ENCODE measurements around the gene ALLC. TPM values are rescaled to one million over a fixed set of nuclear protein-coding genes. Genes with fewer than 3 reads are reported as not detected.
"Not testable (repeated sequence)": the region's sequence is repeated elsewhere in the genome, so short reads cannot be mapped to it uniquely, and the experiment has no call there.

The ALLC gene
- total RNA-seq, 1 experiment from 2014 or later, result not detected

DNA sequence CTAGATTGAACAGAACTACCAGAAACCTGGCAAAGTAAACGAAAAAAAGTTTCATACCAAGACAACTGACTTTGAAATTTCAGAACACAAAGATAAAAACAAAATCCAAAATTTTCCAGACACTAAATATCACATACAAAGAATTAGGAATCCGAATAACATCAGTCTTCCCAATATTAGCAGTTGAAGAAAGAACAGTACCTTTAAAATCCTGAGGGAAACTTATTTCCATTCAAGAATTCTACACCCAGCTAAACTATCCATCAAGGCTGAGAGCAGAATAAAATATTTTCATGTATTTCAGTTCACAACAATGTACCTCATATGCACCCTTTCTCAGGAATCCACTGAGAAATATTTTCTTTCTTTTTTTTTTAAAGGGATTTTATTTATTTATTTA, 43.3 kb upstream of the ALLC start:
- not testable (repeated sequence) for H3K4me2 ChIP-seq (ENCODE audit: low read depth, low read length, poor library complexity, severe bottlenecking); DNase-seq; H2AFZ ChIP-seq (ENCODE audit: low read length); H3K27me3 ChIP-seq (ENCODE audit: low read length); H3K9ac ChIP-seq (ENCODE audit: low read length); H3K4me1 ChIP-seq (ENCODE audit: low read length); H3K27ac ChIP-seq (ENCODE audit: low read length); H3K4me3 ChIP-seq (ENCODE audit: low read length); H3K9me3 ChIP-seq (ENCODE audit: low read length); H4K20me1 ChIP-seq (ENCODE audit: insufficient read depth, low read depth, low read length); H3K36me3 ChIP-seq (ENCODE audit: insufficient read depth, low read length); H3K9me2 ChIP-seq (replicated peaks; ENCODE audit: insufficient read depth, low read length); H3K79me2 ChIP-seq (ENCODE audit: low read length)

DNA sequence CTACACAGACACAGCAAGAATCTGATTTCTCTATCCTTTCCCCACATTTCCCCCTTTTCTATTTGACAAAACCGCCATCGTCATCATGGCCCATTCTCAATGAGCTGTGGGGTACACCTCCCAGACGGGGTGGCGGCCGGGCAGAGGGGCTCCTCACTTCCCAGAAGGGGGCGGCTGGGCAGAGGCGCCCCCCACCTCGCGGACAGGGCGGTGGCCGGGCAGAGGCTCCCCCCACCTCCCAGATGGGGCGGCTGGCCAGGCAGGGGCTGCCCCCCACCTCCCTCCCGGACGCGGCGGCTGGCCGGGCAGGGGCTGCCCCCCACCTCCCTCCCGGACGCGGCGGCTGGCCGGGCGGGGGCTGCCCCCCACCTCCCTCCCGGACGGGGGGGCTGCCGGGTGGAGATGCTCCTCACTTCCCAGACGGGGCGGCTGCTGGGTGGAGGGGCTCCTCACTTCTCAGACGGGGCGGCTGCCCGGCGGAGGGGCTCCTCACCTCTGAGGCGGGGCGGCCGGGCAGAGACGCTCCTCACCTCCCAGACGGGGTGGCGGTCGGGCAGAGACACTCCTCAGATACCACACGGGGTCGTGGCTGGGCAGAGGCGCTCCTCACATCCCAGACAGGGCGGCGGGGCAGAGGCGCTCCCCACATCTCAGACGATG, 42.3 kb upstream of the ALLC start:
- not testable (repeated sequence) for H3K27ac ChIP-seq (ENCODE audit: low read length); H3K9ac ChIP-seq (ENCODE audit: low read length); H3K27me3 ChIP-seq (ENCODE audit: low read length); H2AFZ ChIP-seq (ENCODE audit: low read length); H3K4me2 ChIP-seq (ENCODE audit: low read depth, low read length, poor library complexity, severe bottlenecking); H3K9me2 ChIP-seq (replicated peaks; ENCODE audit: insufficient read depth, low read length); H3K4me1 ChIP-seq (ENCODE audit: low read length); DNase-seq; H3K36me3 ChIP-seq (ENCODE audit: insufficient read depth, low read length); H3K4me3 ChIP-seq (ENCODE audit: low read length); H3K79me2 ChIP-seq (ENCODE audit: low read length); H3K9me3 ChIP-seq (ENCODE audit: low read length); H4K20me1 ChIP-seq (ENCODE audit: insufficient read depth, low read depth, low read length)

DNA sequence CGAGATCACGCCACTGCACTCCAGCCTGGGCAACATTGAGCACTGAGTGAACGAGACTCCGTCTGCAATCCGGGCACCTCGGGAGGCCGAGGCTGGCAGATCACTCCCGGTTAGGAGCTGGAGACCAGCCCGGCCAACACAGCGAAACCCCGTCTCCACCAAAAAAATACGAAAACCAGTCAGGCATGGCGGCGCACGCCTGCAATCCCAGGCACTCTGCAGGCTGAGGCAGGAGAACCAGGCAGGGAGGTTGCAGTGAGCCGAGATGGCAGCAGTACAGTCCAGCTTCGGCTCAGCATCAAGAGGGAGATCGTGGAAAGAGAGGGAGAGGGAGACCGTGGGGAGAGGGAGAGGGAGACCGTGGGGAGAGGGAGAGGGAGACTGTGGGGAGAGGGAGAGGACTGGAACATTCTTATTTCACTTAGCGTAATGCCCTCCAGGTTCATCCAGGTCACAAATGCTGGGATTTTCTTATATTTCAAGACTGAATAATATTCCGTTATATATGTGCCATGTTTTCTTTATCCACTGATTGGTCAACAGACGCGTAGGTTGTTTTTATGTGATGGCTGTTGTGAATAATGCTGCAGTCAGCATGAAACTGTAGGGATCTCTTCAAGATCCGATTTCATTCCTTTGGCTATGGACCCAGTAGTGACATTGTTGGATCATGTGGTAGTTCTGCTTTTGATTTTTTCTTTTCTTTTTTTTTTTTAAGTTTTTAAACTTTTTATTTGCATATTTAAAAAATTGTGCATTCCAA, 41.4 kb upstream of the ALLC start:
- H2AFZ ChIP-seq (ENCODE audit: low read length); H3K4me2 ChIP-seq (ENCODE audit: low read depth, low read length, poor library complexity, severe bottlenecking); H3K9me3 ChIP-seq (ENCODE audit: low read length); H3K27ac ChIP-seq (ENCODE audit: low read length); H3K9ac ChIP-seq (ENCODE audit: low read length); H3K79me2 ChIP-seq (ENCODE audit: low read length); H4K20me1 ChIP-seq (ENCODE audit: insufficient read depth, low read depth, low read length); H3K36me3 ChIP-seq (ENCODE audit: insufficient read depth, low read length); H3K4me3 ChIP-seq (ENCODE audit: low read length); H3K4me1 ChIP-seq (ENCODE audit: low read length); H3K27me3 ChIP-seq (ENCODE audit: low read length); DNase-seq; H3K9me2 ChIP-seq (replicated peaks; ENCODE audit: insufficient read depth, low read length): not testable (repeated sequence)

DNA sequence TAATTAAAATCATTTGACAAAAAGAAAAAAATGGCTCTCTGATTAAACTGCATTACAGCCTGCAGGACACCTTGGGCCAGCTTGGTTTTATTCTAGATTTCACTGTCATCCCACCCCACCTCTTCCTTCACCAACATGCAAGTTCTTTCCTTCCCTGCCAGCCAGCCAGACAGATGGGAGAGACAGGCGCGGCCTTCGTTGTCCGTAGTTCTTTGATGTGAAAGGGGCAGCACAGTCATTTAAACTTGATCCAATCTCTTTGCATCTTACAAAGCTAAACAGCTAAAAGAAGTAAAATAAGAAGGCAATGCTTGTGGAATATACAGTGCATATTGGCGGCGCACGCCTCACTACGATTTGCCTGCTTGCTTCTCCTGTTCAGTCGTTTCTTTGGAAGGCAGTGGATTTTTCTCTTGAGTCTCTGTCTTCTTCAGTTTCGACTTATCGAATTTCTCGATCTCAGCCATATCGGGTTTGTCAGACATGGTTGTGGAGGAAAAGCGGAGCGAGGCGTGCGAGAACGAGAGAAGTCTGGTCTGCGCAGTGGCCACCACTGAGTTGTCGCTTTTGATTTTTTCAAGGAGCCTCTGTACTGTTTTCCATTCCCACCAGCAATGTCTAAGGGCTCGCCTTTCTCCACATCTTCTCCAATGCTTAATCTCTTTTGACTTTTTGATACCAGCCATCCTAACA, 40.7 kb upstream of the ALLC start:
- H3K9me3 ChIP-seq (ENCODE audit: low read length), result no peaks in the 10 kb centered on the region
- DNase-seq, result no peak
- H3K4me1 ChIP-seq (ENCODE audit: low read length), result no peaks in the 10 kb centered on the region
- H3K27me3 ChIP-seq (ENCODE audit: low read length), result no peaks in the 10 kb centered on the region
- H2AFZ ChIP-seq (ENCODE audit: low read length), result no peak overlapping the region
- H3K27ac ChIP-seq (ENCODE audit: low read length), result no peak overlapping the region
- H4K20me1 ChIP-seq (ENCODE audit: insufficient read depth, low read depth, low read length), result no peaks in the 10 kb centered on the region
- H3K4me2 ChIP-seq (ENCODE audit: low read depth, low read length, poor library complexity, severe bottlenecking), result no peak overlapping the region
- no peaks in the 10 kb centered on the region for H3K9me2 ChIP-seq (replicated peaks; ENCODE audit: insufficient read depth, low read length)
- no peak overlapping the region for H3K9ac ChIP-seq (ENCODE audit: low read length)
- H3K79me2 ChIP-seq (ENCODE audit: low read length), result no peaks in the 10 kb centered on the region
- H3K36me3 ChIP-seq (ENCODE audit: insufficient read depth, low read length), result no peaks in the 10 kb centered on the region
- no peak overlapping the region for H3K4me3 ChIP-seq (ENCODE audit: low read length)

DNA sequence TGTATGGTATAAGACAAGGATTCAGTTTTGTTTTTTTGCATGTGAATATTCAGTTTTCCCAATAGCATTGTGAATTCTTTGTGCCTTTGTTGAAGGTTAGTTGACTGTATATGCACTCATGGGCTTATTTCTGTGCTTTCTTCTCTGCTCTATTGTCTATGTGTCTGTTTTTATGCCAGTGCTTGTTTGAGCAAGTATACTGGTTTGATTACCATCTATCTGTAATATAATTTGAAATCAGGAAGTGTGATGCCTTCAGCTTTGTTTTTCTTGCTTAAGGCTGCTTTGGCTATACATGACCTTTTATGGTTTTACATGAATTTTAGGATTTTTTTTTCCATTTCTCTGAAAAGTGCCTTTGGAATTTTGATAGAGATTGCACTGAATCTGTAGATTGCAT, 39.6 kb upstream of the ALLC start:
- no peaks in the 10 kb centered on the region for H4K20me1 ChIP-seq (ENCODE audit: insufficient read depth, low read depth, low read length)

DNA sequence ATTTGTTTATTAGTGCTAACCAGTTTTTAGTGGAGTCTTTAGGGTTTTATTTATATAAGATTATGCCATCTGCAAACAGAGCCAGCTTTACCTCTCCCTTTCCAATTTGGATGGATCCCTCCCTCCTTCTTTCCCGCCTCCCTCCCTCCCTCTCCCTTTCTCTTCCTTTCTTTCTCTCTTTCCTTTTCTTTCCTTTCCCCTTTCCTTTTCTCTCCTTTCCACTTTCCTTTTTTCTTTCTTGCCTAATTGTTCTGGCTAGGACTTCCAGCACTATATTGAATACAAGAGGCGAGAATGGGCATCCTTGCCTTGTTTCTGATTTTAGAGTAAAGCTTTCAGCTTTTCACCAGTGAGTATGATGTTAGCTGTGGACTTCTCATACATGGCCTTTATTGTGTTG, 39.0 kb upstream of the ALLC start:
- no peaks in the 10 kb centered on the region for H4K20me1 ChIP-seq (ENCODE audit: insufficient read depth, low read depth, low read length)
- H3K9me3 ChIP-seq (ENCODE audit: low read length), result no peaks in the 10 kb centered on the region
- no peak overlapping the region for H3K27ac ChIP-seq (ENCODE audit: low read length)
- no peak overlapping the region for H3K4me3 ChIP-seq (ENCODE audit: low read length)
- DNase-seq, result no peak
- H3K9ac ChIP-seq (ENCODE audit: low read length), result no peak overlapping the region
- H3K27me3 ChIP-seq (ENCODE audit: low read length), result no peaks in the 10 kb centered on the region
- H3K36me3 ChIP-seq (ENCODE audit: insufficient read depth, low read length), result no peaks in the 10 kb centered on the region
- H3K9me2 ChIP-seq (replicated peaks; ENCODE audit: insufficient read depth, low read length), result no peaks in the 10 kb centered on the region
- no peak overlapping the region for H2AFZ ChIP-seq (ENCODE audit: low read length)
- H3K4me1 ChIP-seq (ENCODE audit: low read length), result no peaks in the 10 kb centered on the region
- H3K79me2 ChIP-seq (ENCODE audit: low read length), result no peaks in the 10 kb centered on the region
- H3K4me2 ChIP-seq (ENCODE audit: low read depth, low read length, poor library complexity, severe bottlenecking), result no peak overlapping the region

More for the DNA sequence above, 39.6 kb upstream of the ALLC start:
- Histone ChIP-seq H3K27ac (ENCODE audit: low read length) (no peak overlapping the region), H3K4me1 (ENCODE audit: low read length) (no peaks in the 10 kb centered on the region), H3K9me3 (ENCODE audit: low read length) (no peaks in the 10 kb centered on the region), H3K9ac (ENCODE audit: low read length) (no peak overlapping the region), H3K79me2 (ENCODE audit: low read length) (no peaks in the 10 kb centered on the region), H3K36me3 (ENCODE audit: insufficient read depth, low read length) (no peaks in the 10 kb centered on the region), H3K4me3 (ENCODE audit: low read length) (no peak overlapping the region), H3K9me2 (replicated peaks; ENCODE audit: insufficient read depth, low read length) (no peaks in the 10 kb centered on the region), H2AFZ (ENCODE audit: low read length) (no peak overlapping the region), H3K4me2 (ENCODE audit: low read depth, low read length, poor library complexity, severe bottlenecking) (no peak overlapping the region), H3K27me3 (ENCODE audit: low read length) (no peaks in the 10 kb centered on the region)
- no peak for DNase-seq

DNA sequence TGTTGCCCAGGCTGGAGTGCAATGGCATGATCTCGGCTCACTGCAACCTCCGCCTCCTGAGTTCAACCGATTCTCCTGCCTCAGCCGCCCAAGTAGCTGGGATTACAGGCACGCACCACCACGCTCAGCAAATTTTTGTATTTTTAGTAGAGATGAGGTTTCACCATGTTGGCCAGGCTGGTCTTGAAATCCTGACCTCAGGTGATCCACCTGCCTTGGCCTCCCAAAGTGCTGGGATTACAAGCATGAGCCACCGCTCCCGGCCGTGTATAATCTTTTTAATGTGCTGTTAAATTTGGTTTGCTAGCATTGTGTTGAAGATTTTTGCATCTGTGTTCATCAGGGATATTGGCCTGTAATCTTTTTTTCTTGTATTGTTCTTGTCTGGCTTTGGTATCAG, 38.3 kb upstream of the ALLC start:
- not testable (repeated sequence) for H3K27me3 ChIP-seq (ENCODE audit: low read length); H2AFZ ChIP-seq (ENCODE audit: low read length); H3K79me2 ChIP-seq (ENCODE audit: low read length); H3K27ac ChIP-seq (ENCODE audit: low read length); H3K36me3 ChIP-seq (ENCODE audit: insufficient read depth, low read length); H3K9me3 ChIP-seq (ENCODE audit: low read length); H3K9me2 ChIP-seq (replicated peaks; ENCODE audit: insufficient read depth, low read length); H3K9ac ChIP-seq (ENCODE audit: low read length); H4K20me1 ChIP-seq (ENCODE audit: insufficient read depth, low read depth, low read length); H3K4me2 ChIP-seq (ENCODE audit: low read depth, low read length, poor library complexity, severe bottlenecking); DNase-seq; H3K4me1 ChIP-seq (ENCODE audit: low read length); H3K4me3 ChIP-seq (ENCODE audit: low read length)

DNA sequence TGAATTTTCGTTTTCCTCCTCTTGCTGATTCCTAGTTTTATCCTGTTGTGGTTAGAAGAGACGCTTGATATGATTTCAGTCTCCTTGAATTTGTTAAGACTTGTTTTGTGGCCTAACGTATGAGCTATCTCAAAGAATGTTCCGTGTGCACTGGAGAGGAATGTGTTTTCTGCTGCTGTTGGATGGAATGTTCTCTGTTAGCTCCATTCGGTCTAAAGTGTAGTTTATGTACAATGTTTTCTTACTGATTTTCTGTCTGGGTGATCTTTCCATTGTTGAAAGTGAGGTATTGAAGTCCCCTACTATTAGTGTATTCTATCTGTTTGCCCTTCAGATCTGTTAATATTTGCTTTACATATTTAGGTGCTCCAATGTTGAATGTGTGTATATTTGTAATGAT, 37.2 kb upstream of the ALLC start:
- Histone ChIP-seq H3K9me2 (replicated peaks; ENCODE audit: insufficient read depth, low read length) (no peaks in the 10 kb centered on the region), H3K27me3 (ENCODE audit: low read length) (no peaks in the 10 kb centered on the region), H4K20me1 (ENCODE audit: insufficient read depth, low read depth, low read length) (no peaks in the 10 kb centered on the region), H3K9ac (ENCODE audit: low read length) (no peak overlapping the region), H3K79me2 (ENCODE audit: low read length) (no peaks in the 10 kb centered on the region), H3K9me3 (ENCODE audit: low read length) (no peaks in the 10 kb centered on the region), H3K4me3 (ENCODE audit: low read length) (no peak overlapping the region), H3K27ac (ENCODE audit: low read length) (no peak overlapping the region), H3K36me3 (ENCODE audit: insufficient read depth, low read length) (no peaks in the 10 kb centered on the region), H2AFZ (ENCODE audit: low read length) (no peak overlapping the region), H3K4me2 (ENCODE audit: low read depth, low read length, poor library complexity, severe bottlenecking) (no peak overlapping the region), H3K4me1 (ENCODE audit: low read length) (no peaks in the 10 kb centered on the region)
- no peak for DNase-seq
